Lower lobe of right lung (tissue), 2 donors: ENCODE results near the gene DPEP1. TPM values are rescaled to one million over a fixed set of nuclear protein-coding genes. Genes with fewer than 3 reads are reported as not detected.
"Not testable (repeated sequence)": the region's sequence is repeated elsewhere in the genome, so short reads cannot be mapped to it uniquely, and the experiment has no call there.

Source experiments
- ATAC-seq, 2 donors: fragments of 200-7000 bp; cut with Tn5 transposase; one replicate each; pipeline ENCODE4 v1.9.1; 2020 to 2022; ENCODE audit warnings: mild to moderate bottlenecking in 2 of 2, moderate library complexity in 2 of 2
- DNase-seq: peaks from one replicate; pipeline ENCODE4 v3.0.0-alpha.2; 2020
- H3K27ac ChIP-seq: fragments of 200-600 bp; one replicate; pipeline ENCODE4 v1.8.0; 2022
- H3K27me3 ChIP-seq: fragments of 200-600 bp; one replicate; pipeline ENCODE4 v1.8.0; 2022; ENCODE audit warnings: low read depth
- H3K36me3 ChIP-seq: fragments of 200-600 bp; one replicate; pipeline ENCODE4 v1.8.0; 2022; ENCODE audit warnings: mild to moderate bottlenecking
- H3K4me1 ChIP-seq: fragments of 200-600 bp; one replicate; pipeline ENCODE4 v1.8.0; 2022
- H3K4me3 ChIP-seq: fragments of 200-600 bp; one replicate; pipeline ENCODE4 v1.8.0; 2022; ENCODE audit warnings: mild to moderate bottlenecking
- H3K9me3 ChIP-seq: fragments of 200-600 bp; one replicate; pipeline ENCODE4 v1.8.0; 2022
- intact Hi-C: fragments of 100-400 bp; cut with DNase I; formaldehyde crosslinking; loops from one replicate; pipeline ENCODE4 v1.11.0; 2022
- total RNA-seq: library from RNA; stranded (reverse); fragmentation: NEBNext Ultra II Directional; extraction: Animal tissue kit (Norgen Biotek cat#: 25700); gene quantifications from one replicate; pipeline ENCODE4 v1.2.1, GENCODE V29; 2021
- TF ChIP-seq, protein P1 (sequence below): fragments of 200-600 bp; IDR thresholded peaks from one replicate; pipeline ENCODE4 v1.8.0; 2022; ENCODE audit warnings: antibody characterized with exemption, mild to moderate bottlenecking
- donor health status: DM: no; HTN: yes; CAD: no; lungs with severe emphysema.

DPEP1 gene
- total RNA-seq, 1 donor from 2014 or later, result 0.59 TPM

DNA sequence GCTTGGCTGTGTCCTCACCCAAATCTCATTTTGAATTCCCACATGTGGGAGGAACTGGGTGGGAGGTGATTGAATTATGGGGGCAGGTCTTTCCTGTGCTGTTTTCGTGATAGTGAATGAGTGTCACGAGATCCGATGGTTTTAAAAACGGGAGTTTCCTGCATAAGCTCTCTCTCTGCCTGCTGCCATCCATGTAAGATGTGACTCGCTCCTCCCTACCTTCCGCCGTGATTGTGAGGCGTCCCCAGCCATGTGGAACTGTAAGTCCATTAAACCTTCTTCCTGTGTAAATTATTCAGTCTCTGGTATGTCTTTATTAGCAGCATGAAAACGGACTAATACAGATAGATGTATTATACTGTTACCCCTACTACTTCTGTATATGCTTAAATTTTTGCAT lies 47.8 kb downstream of the DPEP1 start:
- intact Hi-C loops, result no loop called here

DNA sequence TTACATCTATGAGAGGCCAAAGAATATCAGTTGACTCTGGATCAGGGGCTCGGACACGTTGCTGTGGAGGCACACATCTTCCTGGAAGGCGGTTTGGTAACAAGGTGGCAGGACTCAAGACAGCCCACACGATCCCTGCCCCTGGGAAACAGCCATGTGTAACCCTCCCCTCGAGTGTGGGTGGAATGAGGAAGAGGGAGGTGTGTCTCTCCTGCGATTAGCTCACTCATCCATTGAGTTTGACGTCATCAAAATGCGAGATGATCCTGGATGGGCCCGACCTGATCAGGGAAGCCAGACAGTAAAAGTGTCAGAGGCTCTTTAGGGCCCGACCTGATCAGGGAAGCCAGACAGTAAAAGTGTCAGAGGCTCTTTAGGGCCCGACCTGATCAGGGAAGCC lies 50.8 kb downstream of the DPEP1 start:
- H3K27me3 ChIP-seq, H3K9me3 ChIP-seq, H3K4me1 ChIP-seq, H3K4me3 ChIP-seq, ATAC-seq, DNase-seq, intact Hi-C loops, H3K27ac ChIP-seq: not testable (repeated sequence)
- peaks cover 28% of the 10 kb centered on the region for H3K36me3 ChIP-seq

More for the DNA sequence above, 47.8 kb downstream of the DPEP1 start:
- peaks cover 28% of the 10 kb centered on the region for H3K36me3 ChIP-seq
- H3K4me3 ChIP-seq, result no peak overlapping the region
- TF ChIP-seq, protein P1, sequence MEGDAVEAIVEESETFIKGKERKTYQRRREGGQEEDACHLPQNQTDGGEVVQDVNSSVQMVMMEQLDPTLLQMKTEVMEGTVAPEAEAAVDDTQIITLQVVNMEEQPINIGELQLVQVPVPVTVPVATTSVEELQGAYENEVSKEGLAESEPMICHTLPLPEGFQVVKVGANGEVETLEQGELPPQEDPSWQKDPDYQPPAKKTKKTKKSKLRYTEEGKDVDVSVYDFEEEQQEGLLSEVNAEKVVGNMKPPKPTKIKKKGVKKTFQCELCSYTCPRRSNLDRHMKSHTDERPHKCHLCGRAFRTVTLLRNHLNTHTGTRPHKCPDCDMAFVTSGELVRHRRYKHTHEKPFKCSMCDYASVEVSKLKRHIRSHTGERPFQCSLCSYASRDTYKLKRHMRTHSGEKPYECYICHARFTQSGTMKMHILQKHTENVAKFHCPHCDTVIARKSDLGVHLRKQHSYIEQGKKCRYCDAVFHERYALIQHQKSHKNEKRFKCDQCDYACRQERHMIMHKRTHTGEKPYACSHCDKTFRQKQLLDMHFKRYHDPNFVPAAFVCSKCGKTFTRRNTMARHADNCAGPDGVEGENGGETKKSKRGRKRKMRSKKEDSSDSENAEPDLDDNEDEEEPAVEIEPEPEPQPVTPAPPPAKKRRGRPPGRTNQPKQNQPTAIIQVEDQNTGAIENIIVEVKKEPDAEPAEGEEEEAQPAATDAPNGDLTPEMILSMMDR, result no peak
- no peaks in the 10 kb centered on the region for H3K9me3 ChIP-seq
- no peaks in the 10 kb centered on the region for H3K27me3 ChIP-seq
- DNase-seq (no peak), ATAC-seq (no peak)
- no peak overlapping the region for H3K27ac ChIP-seq
- peaks cover 21% of the 10 kb centered on the region for H3K4me1 ChIP-seq

DNA sequence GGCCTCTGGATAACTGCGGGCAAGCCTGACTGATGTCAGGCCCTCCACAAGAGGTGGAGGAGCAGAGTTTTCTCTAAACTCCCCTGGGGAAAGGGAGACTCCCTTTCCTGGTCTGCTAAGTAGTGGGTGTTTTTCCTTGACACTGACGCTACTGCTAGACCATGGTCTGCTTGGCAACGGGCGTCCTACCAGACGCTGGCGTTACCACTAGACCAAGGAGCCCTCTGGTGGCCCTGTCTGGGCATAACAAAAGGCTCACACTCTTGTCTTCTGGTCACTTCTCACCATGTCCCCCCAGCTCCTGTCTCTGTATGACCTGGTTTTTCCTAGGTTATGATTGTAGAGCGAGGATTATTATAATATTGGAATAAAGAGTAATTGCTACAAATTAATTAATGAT lies 53.6 kb downstream of the DPEP1 start:
- H3K4me1 ChIP-seq, result not testable (repeated sequence)

DNA sequence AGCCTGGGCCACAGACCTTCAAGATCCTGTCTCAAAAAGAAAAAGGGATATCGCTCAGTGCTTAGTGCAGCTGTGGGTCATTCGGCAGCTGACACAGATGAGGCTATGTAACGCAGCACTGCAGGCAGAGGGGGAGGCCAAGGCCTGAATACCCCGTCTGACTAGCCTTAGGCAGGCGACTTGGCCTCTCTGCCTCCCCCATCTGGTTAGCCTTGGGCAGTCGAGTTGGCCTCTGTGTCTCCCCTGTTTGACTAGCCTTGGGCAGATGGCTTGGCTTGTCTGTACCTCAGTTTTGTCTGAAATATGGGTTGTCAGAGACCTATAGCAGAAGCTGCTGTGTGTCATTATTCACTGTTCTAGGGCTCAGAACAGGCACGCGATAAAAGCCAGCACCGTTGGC lies 54.2 kb downstream of the DPEP1 start:
- Histone ChIP-seq H3K9me3 (no peaks in the 10 kb centered on the region), H3K4me3 (no peak overlapping the region), H3K4me1 (peaks cover 6% of the 10 kb centered on the region), H3K27me3 (no peaks in the 10 kb centered on the region), H3K36me3 (peaks cover 8% of the 10 kb centered on the region), H3K27ac (no peak overlapping the region)
- intact Hi-C loops, result no loop called here
- no peak for DNase-seq
- ATAC-seq, result no peak
- TF ChIP-seq, protein P1, result no peak

More for the DNA sequence above, 53.6 kb downstream of the DPEP1 start:
- H3K27me3 ChIP-seq, intact Hi-C loops, ATAC-seq, H3K9me3 ChIP-seq, H3K4me3 ChIP-seq, H3K27ac ChIP-seq, DNase-seq: not testable (repeated sequence)
- H3K36me3 ChIP-seq, result peaks cover 10% of the 10 kb centered on the region
- TF ChIP-seq, protein P1, result peak; percentile 13

DNA sequence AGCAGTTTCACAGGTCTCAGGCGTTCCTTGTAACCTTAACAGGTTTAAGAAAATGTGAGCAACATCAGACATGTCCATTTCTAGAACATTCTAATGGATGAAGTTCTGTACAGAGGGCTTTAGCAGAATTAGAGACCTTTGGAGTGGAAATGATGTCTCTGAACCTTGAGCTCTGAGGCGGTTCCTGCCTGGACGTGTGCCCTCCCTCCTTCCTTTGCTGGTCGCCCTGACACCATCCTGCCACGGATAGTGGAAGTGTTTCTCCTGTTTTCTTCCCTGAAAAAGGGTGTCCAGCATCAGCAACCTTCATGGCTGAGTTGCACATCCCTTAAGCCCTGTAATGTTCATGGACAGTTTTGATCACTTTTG lies 55.3 kb downstream of the DPEP1 start:
- H3K4me1 ChIP-seq, result peaks cover 6% of the 10 kb centered on the region
- peak overlapping the region; percentile 68 for H3K27ac ChIP-seq
- intact Hi-C loops, result no loop called here
- ATAC-seq (peak; percentile 41 to 45), DNase-seq (no peak)
- no peaks in the 10 kb centered on the region for H3K9me3 ChIP-seq
- H3K4me3 ChIP-seq, result peak overlapping the region; percentile 34
- peaks cover 3% of the 10 kb centered on the region for H3K36me3 ChIP-seq
- H3K27me3 ChIP-seq, result no peaks in the 10 kb centered on the region
- TF ChIP-seq, protein P1, result no peak

DNA sequence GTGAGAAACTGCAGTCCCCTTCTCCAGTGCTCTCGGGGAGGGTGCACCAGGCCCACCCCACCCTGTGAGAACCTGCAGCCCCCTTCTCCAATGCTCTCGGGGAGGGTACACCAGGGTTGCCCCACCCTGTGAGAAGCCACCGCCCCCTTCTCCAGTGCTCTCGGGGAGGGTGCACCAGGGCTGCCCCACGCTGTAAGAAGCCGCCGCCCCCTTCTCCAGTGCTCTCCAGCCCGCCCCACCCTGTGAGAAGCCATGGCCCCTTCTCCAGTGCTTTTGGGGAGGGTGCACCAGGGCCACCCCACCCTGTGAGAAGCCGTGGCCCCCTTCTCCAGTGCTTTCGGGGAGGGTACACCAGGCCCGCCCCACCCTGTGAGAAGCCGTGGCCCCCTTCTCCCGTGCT lies 56.3 kb downstream of the DPEP1 start:
- TF ChIP-seq, protein P1, result no peak
- no peak overlapping the region for H3K4me3 ChIP-seq
- intact Hi-C loops, result no loop called here
- H3K9me3 ChIP-seq, result no peaks in the 10 kb centered on the region
- no peak for DNase-seq
- no peak for ATAC-seq
- H3K36me3 ChIP-seq, result no peaks in the 10 kb centered on the region
- no peaks in the 10 kb centered on the region for H3K27me3 ChIP-seq
- H3K27ac ChIP-seq, result no peak overlapping the region
- H3K4me1 ChIP-seq, result peaks cover 6% of the 10 kb centered on the region
